ENCODE measurements around the gene SPTB.
A peak's percentile ranks its signal among the peaks of the same experiment; 100 is the strongest.

SPTB gene

GRCh38 chr14:64834965-64835364, 44.7 kb downstream of the SPTB start:
- Histone ChIP-seq H3K9me3 (ENCODE audit: control insufficient read depth, insufficient read depth, low read length) (no peaks in the 10 kb centered on the region), H3K4me3 (ENCODE audit: low read depth, low read length) (no peak overlapping the region), H3K27ac (ENCODE audit: low read depth, low read length) (no peak overlapping the region), H3K4me1 (ENCODE audit: control insufficient read depth, insufficient read depth, low read length) (peaks cover 7% of the 10 kb centered on the region), H3K27me3 (ENCODE audit: control insufficient read depth, insufficient read depth, low read length) (no peaks in the 10 kb centered on the region), H3K36me3 (ENCODE audit: control insufficient read depth, insufficient read depth, low read length) (no peaks in the 10 kb centered on the region), H3K9ac (ENCODE audit: low read depth, low read length) (no peak overlapping the region)

GRCh38 chr14:64831419-64831818, 48.3 kb downstream of the SPTB start:
- Histone ChIP-seq H3K9ac (ENCODE audit: low read depth, low read length) (no peak overlapping the region), H3K36me3 (ENCODE audit: control insufficient read depth, insufficient read depth, low read length) (no peaks in the 10 kb centered on the region), H3K4me1 (ENCODE audit: control insufficient read depth, insufficient read depth, low read length) (peaks cover 7% of the 10 kb centered on the region), H3K4me3 (ENCODE audit: low read depth, low read length) (no peak overlapping the region), H3K9me3 (ENCODE audit: control insufficient read depth, insufficient read depth, low read length) (no peaks in the 10 kb centered on the region), H3K27me3 (ENCODE audit: control insufficient read depth, insufficient read depth, low read length) (no peaks in the 10 kb centered on the region), H3K27ac (ENCODE audit: low read depth, low read length) (no peak overlapping the region)

GRCh38 chr14:64830961-64831360, 48.7 kb downstream of the SPTB start:
- H3K27me3 ChIP-seq (ENCODE audit: control insufficient read depth, insufficient read depth, low read length): no peaks in the 10 kb centered on the region
- H3K4me3 ChIP-seq (ENCODE audit: low read depth, low read length): no peak overlapping the region
- no peak overlapping the region for H3K27ac ChIP-seq (ENCODE audit: low read depth, low read length)
- peaks cover 7% of the 10 kb centered on the region for H3K4me1 ChIP-seq (ENCODE audit: control insufficient read depth, insufficient read depth, low read length)
- no peaks in the 10 kb centered on the region for H3K9me3 ChIP-seq (ENCODE audit: control insufficient read depth, insufficient read depth, low read length)
- no peak overlapping the region for H3K9ac ChIP-seq (ENCODE audit: low read depth, low read length)
- no peaks in the 10 kb centered on the region for H3K36me3 ChIP-seq (ENCODE audit: control insufficient read depth, insufficient read depth, low read length)

- Histone ChIP-seq H3K4me1 (ENCODE audit: control insufficient read depth, insufficient read depth, low read length) (peaks cover 11% of the 10 kb centered on the region), H3K9ac (ENCODE audit: low read depth, low read length) (no peak overlapping the region), H3K27me3 (ENCODE audit: control insufficient read depth, insufficient read depth, low read length) (no peaks in the 10 kb centered on the region), H3K36me3 (ENCODE audit: control insufficient read depth, insufficient read depth, low read length) (no peaks in the 10 kb centered on the region), H3K27ac (ENCODE audit: low read depth, low read length) (no peak overlapping the region), H3K9me3 (ENCODE audit: control insufficient read depth, insufficient read depth, low read length) (no peaks in the 10 kb centered on the region), H3K4me3 (ENCODE audit: low read depth, low read length) (no peak overlapping the region)
Measured at GRCh38 chr14:64828071-64828470, 51.6 kb downstream of the SPTB start.

DNA sequence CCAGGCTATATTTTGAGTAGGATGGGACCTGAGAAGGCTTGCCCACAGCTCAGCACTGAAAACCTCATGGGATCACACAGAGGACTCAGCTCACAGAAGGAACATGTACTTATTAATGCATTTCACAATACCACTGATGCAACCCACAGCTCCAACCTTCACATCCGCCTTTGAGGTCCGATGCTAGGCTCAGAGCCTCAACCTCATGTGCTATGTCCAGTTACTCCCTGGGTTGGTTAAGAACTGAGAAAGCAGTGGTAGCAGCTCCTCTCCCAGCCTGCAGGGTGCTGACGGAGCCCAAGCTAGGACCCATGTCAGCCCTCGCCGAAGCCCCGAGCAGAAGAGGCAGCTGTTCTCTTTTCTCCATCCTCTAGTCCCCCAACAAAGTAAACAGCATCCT, 52.9 kb downstream of the SPTB start:
- Histone ChIP-seq H3K4me1 (ENCODE audit: control insufficient read depth, insufficient read depth, low read length) (peaks cover 11% of the 10 kb centered on the region), H3K27me3 (ENCODE audit: control insufficient read depth, insufficient read depth, low read length) (no peaks in the 10 kb centered on the region), H3K27ac (ENCODE audit: low read depth, low read length) (no peak overlapping the region), H3K36me3 (ENCODE audit: control insufficient read depth, insufficient read depth, low read length) (no peaks in the 10 kb centered on the region), H3K4me3 (ENCODE audit: low read depth, low read length) (no peak overlapping the region), H3K9ac (ENCODE audit: low read depth, low read length) (no peak overlapping the region), H3K9me3 (ENCODE audit: control insufficient read depth, insufficient read depth, low read length) (no peaks in the 10 kb centered on the region)

DNA sequence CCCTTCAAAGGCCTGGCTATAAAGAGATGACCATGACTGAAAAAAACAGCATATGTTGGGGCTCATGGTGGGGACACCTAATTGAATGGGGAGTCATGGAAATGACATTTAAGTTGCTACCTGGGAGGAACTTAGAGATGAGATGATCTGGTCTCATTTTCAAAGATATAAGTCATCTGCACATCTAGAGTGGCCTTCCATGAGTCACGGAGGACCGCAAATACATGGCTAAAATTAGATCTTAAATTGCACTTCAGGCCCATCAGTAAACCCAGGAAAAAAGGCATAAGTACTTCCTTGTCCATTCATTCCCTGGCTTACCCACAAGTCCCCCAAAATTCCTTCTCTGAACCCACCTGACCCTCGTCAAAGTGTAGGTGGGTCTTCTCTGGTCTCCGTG, 53.4 kb downstream of the SPTB start:
- no peak overlapping the region for H3K4me3 ChIP-seq (ENCODE audit: low read depth, low read length)
- H3K9ac ChIP-seq (ENCODE audit: low read depth, low read length): no peak overlapping the region
- peaks cover 8% of the 10 kb centered on the region for H3K4me1 ChIP-seq (ENCODE audit: control insufficient read depth, insufficient read depth, low read length)
- H3K36me3 ChIP-seq (ENCODE audit: control insufficient read depth, insufficient read depth, low read length): no peaks in the 10 kb centered on the region
- H3K9me3 ChIP-seq (ENCODE audit: control insufficient read depth, insufficient read depth, low read length): no peaks in the 10 kb centered on the region
- no peak overlapping the region for H3K27ac ChIP-seq (ENCODE audit: low read depth, low read length)
- H3K27me3 ChIP-seq (ENCODE audit: control insufficient read depth, insufficient read depth, low read length): no peaks in the 10 kb centered on the region

GRCh38 chr14:64825509-64825908, 54.2 kb downstream of the SPTB start:
- Histone ChIP-seq H3K9ac (ENCODE audit: low read depth, low read length) (no peak overlapping the region), H3K27ac (ENCODE audit: low read depth, low read length) (no peak overlapping the region), H3K9me3 (ENCODE audit: control insufficient read depth, insufficient read depth, low read length) (no peaks in the 10 kb centered on the region), H3K27me3 (ENCODE audit: control insufficient read depth, insufficient read depth, low read length) (no peaks in the 10 kb centered on the region), H3K4me1 (ENCODE audit: control insufficient read depth, insufficient read depth, low read length) (peaks cover 4% of the 10 kb centered on the region; the same call in 1 of the 2 replicates), H3K36me3 (ENCODE audit: control insufficient read depth, insufficient read depth, low read length) (no peaks in the 10 kb centered on the region), H3K4me3 (ENCODE audit: low read depth, low read length) (no peak overlapping the region)

DNA sequence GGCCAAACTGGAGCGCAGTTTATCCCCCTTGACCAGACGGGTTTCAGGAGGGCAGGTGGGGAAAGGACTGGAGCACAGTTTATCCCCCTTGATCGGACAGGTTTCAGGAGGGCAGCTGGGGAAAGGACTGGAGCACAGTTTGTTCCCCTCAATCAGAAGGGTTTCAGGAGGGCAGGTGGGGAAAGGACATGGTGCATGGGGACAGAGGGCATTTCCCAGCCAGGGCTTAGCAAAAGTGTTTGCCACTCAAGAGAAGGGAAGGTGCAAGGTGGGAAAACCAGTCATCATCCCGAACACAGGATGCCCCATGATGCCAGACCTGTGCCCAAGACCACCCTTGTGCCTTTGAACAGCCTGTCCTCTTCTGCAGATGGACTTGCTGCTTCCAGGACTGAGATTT, 54.7 kb downstream of the SPTB start:
- no peaks in the 10 kb centered on the region for H3K9me3 ChIP-seq (ENCODE audit: control insufficient read depth, insufficient read depth, low read length)
- H3K4me3 ChIP-seq (ENCODE audit: low read depth, low read length): no peak overlapping the region
- no peak overlapping the region for H3K27ac ChIP-seq (ENCODE audit: low read depth, low read length)
- no peaks in the 10 kb centered on the region for H3K27me3 ChIP-seq (ENCODE audit: control insufficient read depth, insufficient read depth, low read length)
- peaks cover 9% of the 10 kb centered on the region for H3K4me1 ChIP-seq (ENCODE audit: control insufficient read depth, insufficient read depth, low read length)
- no peaks in the 10 kb centered on the region for H3K36me3 ChIP-seq (ENCODE audit: control insufficient read depth, insufficient read depth, low read length)
- no peak overlapping the region for H3K9ac ChIP-seq (ENCODE audit: low read depth, low read length)

GRCh38 chr14:64824471-64824870, 55.2 kb downstream of the SPTB start:
- H3K4me3 ChIP-seq (ENCODE audit: low read depth, low read length): no peak overlapping the region
- no peaks in the 10 kb centered on the region for H3K27me3 ChIP-seq (ENCODE audit: control insufficient read depth, insufficient read depth, low read length)

DNA sequence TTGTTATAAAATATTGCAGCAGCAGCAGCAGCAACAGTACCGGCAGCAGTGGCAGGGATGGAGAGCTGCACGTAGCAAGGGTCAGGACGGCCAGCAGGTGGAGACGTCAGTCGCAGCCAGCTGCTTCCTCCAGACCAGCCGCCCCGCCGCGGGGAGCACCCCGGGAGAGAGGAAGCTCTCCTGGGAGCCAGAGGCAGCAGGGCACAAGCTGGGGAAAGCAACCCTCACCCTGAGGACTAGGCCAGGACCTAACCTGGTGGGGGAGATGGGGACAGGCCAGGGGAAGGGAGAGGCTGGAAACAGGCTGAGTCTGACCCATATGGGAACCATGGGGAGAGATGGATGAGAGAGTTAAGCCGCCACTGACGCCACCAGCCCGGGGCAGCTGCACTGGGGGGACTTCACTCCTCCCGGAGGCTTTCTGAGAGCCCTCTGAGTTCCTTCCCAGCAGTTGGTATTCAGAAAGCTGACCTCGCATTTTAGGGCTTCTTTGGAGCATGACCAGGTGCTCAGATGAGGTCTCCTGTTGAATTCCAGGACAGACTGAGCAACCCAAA, 56.3 kb downstream of the SPTB start:
- no peak overlapping the region for H3K27ac ChIP-seq (ENCODE audit: low read depth, low read length)
- peaks cover 10% of the 10 kb centered on the region for H3K4me1 ChIP-seq (ENCODE audit: control insufficient read depth, insufficient read depth, low read length)
- no peaks in the 10 kb centered on the region for H3K9me3 ChIP-seq (ENCODE audit: control insufficient read depth, insufficient read depth, low read length)
- no peaks in the 10 kb centered on the region for H3K27me3 ChIP-seq (ENCODE audit: control insufficient read depth, insufficient read depth, low read length)
- peak overlapping the region; percentile 38; the same call in 1 of the 2 replicates for H3K4me3 ChIP-seq (ENCODE audit: low read depth, low read length)
- H3K36me3 ChIP-seq (ENCODE audit: control insufficient read depth, insufficient read depth, low read length): no peaks in the 10 kb centered on the region
- no peak overlapping the region for H3K9ac ChIP-seq (ENCODE audit: low read depth, low read length)

More at GRCh38 chr14:64824471-64824870, 55.2 kb downstream of the SPTB start:
- Histone ChIP-seq H3K9me3 (ENCODE audit: control insufficient read depth, insufficient read depth, low read length) (no peaks in the 10 kb centered on the region), H3K4me1 (ENCODE audit: control insufficient read depth, insufficient read depth, low read length) (peaks cover 10% of the 10 kb centered on the region), H3K9ac (ENCODE audit: low read depth, low read length) (no peak overlapping the region), H3K36me3 (ENCODE audit: control insufficient read depth, insufficient read depth, low read length) (no peaks in the 10 kb centered on the region), H3K27ac (ENCODE audit: low read depth, low read length) (no peak overlapping the region)

- Histone ChIP-seq H3K4me3 (ENCODE audit: low read depth, low read length) (no peak overlapping the region), H3K27me3 (ENCODE audit: control insufficient read depth, insufficient read depth, low read length) (no peaks in the 10 kb centered on the region), H3K36me3 (ENCODE audit: control insufficient read depth, insufficient read depth, low read length) (no peaks in the 10 kb centered on the region), H3K27ac (ENCODE audit: low read depth, low read length) (no peak overlapping the region), H3K4me1 (ENCODE audit: control insufficient read depth, insufficient read depth, low read length) (peaks cover 10% of the 10 kb centered on the region), H3K9me3 (ENCODE audit: control insufficient read depth, insufficient read depth, low read length) (no peaks in the 10 kb centered on the region), H3K9ac (ENCODE audit: low read depth, low read length) (no peak overlapping the region)
Measured at GRCh38 chr14:64821651-64822050, 58.1 kb downstream of the SPTB start.

DNA sequence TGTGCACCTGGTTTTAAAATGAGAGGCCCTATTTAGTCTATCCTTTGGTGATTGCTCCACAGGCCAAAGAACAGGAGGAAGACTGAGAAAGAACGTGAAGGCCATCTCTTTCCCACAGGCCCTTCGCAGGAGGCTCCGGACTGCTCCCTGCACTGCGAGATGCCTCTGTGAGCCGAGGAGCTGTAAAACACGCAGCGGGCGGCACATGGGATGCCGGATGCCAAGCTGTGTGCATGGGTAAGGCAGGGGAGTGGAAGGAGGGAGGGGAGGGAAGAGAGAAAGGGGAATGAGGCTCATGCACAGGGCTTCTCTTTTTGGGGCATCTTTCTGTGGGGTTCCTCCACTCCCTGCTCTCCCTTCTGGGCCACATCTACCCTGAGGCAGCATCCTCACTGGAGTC, 61.6 kb downstream of the SPTB start:
- H3K27ac ChIP-seq (ENCODE audit: low read depth, low read length): no peak overlapping the region
- peaks cover 6% of the 10 kb centered on the region for H3K4me1 ChIP-seq (ENCODE audit: control insufficient read depth, insufficient read depth, low read length)
- no peak overlapping the region for H3K9ac ChIP-seq (ENCODE audit: low read depth, low read length)
- no peaks in the 10 kb centered on the region for H3K27me3 ChIP-seq (ENCODE audit: control insufficient read depth, insufficient read depth, low read length)
- no peaks in the 10 kb centered on the region for H3K9me3 ChIP-seq (ENCODE audit: control insufficient read depth, insufficient read depth, low read length)
- no peaks in the 10 kb centered on the region for H3K36me3 ChIP-seq (ENCODE audit: control insufficient read depth, insufficient read depth, low read length)
- H3K4me3 ChIP-seq (ENCODE audit: low read depth, low read length): no peak overlapping the region
